ENCODE results near the gene ST6GALNAC3. TPM values are rescaled to one million over a fixed set of nuclear protein-coding genes. Genes with fewer than 3 reads are reported as not detected.

ST6GALNAC3 gene
- total RNA-seq, 4 donors from 2014 or later = 2.8 to 3.5 (median 3.4) TPM

GRCh38 chr1:76669624-76670315 lies 595.2 kb downstream of the ST6GALNAC3 start:
- no peak for DNase-seq
- H3K4me1 ChIP-seq = no peaks in the 10 kb centered on the region

GRCh38 chr1:76674689-76675210 lies 600.2 kb downstream of the ST6GALNAC3 start:
- H3K4me3 ChIP-seq = no peak overlapping the region
- no peak overlapping the region for H3K27ac ChIP-seq
- no peaks in the 10 kb centered on the region for H3K36me3 ChIP-seq
- DNase-seq = no peak
- no peaks in the 10 kb centered on the region for H3K4me1 ChIP-seq
- no peak for TF ChIP-seq POLR2A (IDR thresholded peaks at IDR 0.05)
- TF ChIP-seq, protein P1, sequence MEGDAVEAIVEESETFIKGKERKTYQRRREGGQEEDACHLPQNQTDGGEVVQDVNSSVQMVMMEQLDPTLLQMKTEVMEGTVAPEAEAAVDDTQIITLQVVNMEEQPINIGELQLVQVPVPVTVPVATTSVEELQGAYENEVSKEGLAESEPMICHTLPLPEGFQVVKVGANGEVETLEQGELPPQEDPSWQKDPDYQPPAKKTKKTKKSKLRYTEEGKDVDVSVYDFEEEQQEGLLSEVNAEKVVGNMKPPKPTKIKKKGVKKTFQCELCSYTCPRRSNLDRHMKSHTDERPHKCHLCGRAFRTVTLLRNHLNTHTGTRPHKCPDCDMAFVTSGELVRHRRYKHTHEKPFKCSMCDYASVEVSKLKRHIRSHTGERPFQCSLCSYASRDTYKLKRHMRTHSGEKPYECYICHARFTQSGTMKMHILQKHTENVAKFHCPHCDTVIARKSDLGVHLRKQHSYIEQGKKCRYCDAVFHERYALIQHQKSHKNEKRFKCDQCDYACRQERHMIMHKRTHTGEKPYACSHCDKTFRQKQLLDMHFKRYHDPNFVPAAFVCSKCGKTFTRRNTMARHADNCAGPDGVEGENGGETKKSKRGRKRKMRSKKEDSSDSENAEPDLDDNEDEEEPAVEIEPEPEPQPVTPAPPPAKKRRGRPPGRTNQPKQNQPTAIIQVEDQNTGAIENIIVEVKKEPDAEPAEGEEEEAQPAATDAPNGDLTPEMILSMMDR (IDR thresholded peaks at IDR 0.05) = no peak
- H3K9me3 ChIP-seq = no peaks in the 10 kb centered on the region
- H3K27me3 ChIP-seq = no peaks in the 10 kb centered on the region

More at GRCh38 chr1:76669624-76670315, 595.2 kb downstream of the ST6GALNAC3 start:
- no peaks in the 10 kb centered on the region for H3K9me3 ChIP-seq
- TF ChIP-seq, protein P1 (IDR thresholded peaks at IDR 0.05) = no peak
- no peak for TF ChIP-seq POLR2A (IDR thresholded peaks at IDR 0.05)
- H3K36me3 ChIP-seq = no peaks in the 10 kb centered on the region
- H3K27me3 ChIP-seq = no peaks in the 10 kb centered on the region
- H3K27ac ChIP-seq = no peak overlapping the region
- no peak overlapping the region for H3K4me3 ChIP-seq

- no peaks in the 10 kb centered on the region for H3K9me3 ChIP-seq
- no peak overlapping the region for H3K4me3 ChIP-seq
- H3K4me1 ChIP-seq = no peaks in the 10 kb centered on the region
- H3K27ac ChIP-seq = no peak overlapping the region
- no peak for DNase-seq
- H3K27me3 ChIP-seq = no peaks in the 10 kb centered on the region
- H3K36me3 ChIP-seq = no peaks in the 10 kb centered on the region
- no peak for TF ChIP-seq POLR2A (IDR thresholded peaks at IDR 0.05)
- TF ChIP-seq, protein P1 (IDR thresholded peaks at IDR 0.05) = no peak
Observed at GRCh38 chr1:76677416-76678405, 603.2 kb downstream of the ST6GALNAC3 start.

- H3K27ac ChIP-seq = no peak overlapping the region
- no peaks in the 10 kb centered on the region for H3K36me3 ChIP-seq
- H3K27me3 ChIP-seq = no peaks in the 10 kb centered on the region
- DNase-seq = no peak
- H3K9me3 ChIP-seq = no peaks in the 10 kb centered on the region
- no peaks in the 10 kb centered on the region for H3K4me1 ChIP-seq
- TF ChIP-seq POLR2A (IDR thresholded peaks at IDR 0.05) = no peak
- TF ChIP-seq, protein P1 (IDR thresholded peaks at IDR 0.05) = no peak
- no peak overlapping the region for H3K4me3 ChIP-seq
Observed at GRCh38 chr1:76679534-76680152, 605.1 kb downstream of the ST6GALNAC3 start.

DNA sequence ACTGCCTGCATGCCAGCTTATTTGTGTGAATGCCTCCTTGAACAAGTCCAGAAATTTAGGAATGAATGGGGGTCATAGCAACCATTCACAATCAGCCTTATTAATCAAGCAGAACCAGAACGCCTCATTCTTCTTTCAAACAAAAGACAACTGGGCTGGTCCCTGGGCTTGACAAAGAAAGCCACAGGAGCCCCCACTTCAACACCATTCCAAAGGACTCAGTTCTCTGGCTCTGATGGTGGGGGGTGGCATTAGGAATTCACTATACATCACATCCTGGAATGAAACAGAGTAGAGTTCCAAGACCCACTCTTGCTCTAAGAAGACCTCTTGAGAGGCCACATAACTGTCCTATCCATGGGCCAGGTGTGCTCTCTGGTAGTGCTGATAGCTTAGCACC lies 606.1 kb downstream of the ST6GALNAC3 start:
- no peak overlapping the region for H3K27ac ChIP-seq
- no peak overlapping the region for H3K4me3 ChIP-seq
- no peaks in the 10 kb centered on the region for H3K4me1 ChIP-seq
- H3K9me3 ChIP-seq = no peaks in the 10 kb centered on the region
- H3K27me3 ChIP-seq = no peaks in the 10 kb centered on the region
- DNase-seq = no peak
- H3K36me3 ChIP-seq = no peaks in the 10 kb centered on the region
- no peak for TF ChIP-seq POLR2A (IDR thresholded peaks at IDR 0.05)
- TF ChIP-seq, protein P1 (IDR thresholded peaks at IDR 0.05) = no peak
